ENCODE measurements around the gene FOXK2.

The FOXK2 gene

DNA sequence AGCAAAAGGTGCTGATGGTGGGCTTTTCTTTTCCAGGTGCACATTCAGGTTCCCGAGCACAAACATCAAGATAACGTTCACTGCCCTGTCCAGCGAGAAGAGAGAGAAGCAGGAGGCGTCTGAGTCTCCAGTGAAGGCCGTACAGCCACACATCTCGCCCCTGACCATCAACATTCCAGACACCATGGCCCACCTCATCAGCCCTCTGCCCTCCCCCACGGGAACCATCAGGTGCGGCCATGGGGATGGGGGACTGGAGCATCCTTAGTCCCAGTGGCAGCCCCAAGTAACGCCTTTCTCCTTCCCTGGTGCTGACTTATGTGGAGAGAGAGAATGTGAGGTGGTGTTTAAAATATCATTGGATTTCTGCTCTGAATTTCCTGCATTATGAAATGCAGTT lies 43.8 kb downstream of the FOXK2 start:
- TF ChIP-seq, protein P1, sequence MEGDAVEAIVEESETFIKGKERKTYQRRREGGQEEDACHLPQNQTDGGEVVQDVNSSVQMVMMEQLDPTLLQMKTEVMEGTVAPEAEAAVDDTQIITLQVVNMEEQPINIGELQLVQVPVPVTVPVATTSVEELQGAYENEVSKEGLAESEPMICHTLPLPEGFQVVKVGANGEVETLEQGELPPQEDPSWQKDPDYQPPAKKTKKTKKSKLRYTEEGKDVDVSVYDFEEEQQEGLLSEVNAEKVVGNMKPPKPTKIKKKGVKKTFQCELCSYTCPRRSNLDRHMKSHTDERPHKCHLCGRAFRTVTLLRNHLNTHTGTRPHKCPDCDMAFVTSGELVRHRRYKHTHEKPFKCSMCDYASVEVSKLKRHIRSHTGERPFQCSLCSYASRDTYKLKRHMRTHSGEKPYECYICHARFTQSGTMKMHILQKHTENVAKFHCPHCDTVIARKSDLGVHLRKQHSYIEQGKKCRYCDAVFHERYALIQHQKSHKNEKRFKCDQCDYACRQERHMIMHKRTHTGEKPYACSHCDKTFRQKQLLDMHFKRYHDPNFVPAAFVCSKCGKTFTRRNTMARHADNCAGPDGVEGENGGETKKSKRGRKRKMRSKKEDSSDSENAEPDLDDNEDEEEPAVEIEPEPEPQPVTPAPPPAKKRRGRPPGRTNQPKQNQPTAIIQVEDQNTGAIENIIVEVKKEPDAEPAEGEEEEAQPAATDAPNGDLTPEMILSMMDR (IDR thresholded peaks at IDR 0.05): no peak

- TF ChIP-seq, protein P1 (IDR thresholded peaks at IDR 0.05): no peak
Measured at GRCh38 chr17:82564241-82564640, 44.7 kb downstream of the FOXK2 start.

DNA sequence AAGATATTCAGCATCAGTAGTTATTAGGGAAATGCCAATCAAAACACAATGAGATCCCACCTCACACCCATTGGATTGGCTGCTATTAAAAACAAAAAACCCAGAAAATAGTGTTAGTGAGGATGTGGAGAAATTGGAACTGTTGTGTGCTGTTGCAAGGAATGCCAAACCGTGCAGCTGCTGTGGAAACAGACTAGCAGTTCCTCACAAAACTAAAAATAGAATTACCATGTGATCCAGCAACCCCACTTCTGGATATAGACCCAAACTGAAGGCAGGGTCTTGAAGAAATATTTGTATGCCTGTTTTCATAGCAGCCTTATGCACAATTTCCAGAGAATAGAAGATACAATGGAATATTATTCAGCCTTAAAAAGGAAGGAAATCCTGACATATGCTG lies 46.0 kb downstream of the FOXK2 start:
- TF ChIP-seq, protein P1 (IDR thresholded peaks at IDR 0.05): no peak

- TF ChIP-seq, protein P1 (IDR thresholded peaks at IDR 0.05): no peak
Measured at GRCh38 chr17:82566129-82566960, 46.8 kb downstream of the FOXK2 start.

- TF ChIP-seq, protein P1 (IDR thresholded peaks at IDR 0.05): no peak
Measured at GRCh38 chr17:82567286-82567685, 47.8 kb downstream of the FOXK2 start.

DNA sequence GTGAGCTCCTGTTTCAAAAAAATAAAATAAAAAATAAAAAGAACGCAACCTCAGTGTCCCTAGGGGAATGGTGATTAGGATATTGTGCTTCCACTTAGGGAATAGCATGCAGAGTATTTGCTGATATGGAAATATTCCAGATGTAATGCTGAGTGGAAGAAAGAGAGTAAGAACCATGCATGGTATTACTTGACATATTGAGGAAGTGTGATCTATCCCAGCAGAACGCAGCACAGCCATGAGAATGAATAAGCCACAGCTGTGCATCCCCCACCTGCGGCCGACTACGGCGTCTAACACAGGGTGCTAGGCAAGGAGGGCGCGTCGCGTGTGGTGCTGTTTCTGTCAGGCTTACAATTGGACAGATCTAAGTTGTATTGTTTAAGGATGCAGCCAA lies 49.5 kb downstream of the FOXK2 start:
- TF ChIP-seq, protein P1 (IDR thresholded peaks at IDR 0.05): no peak

- TF ChIP-seq, protein P1 (IDR thresholded peaks at IDR 0.05): no peak
Measured at GRCh38 chr17:82569621-82570020, 50.1 kb downstream of the FOXK2 start.

Measured in LNCAP (cell line).